Cardiac fibroblast (primary cell): ENCODE results near the gene STX8.
"Not testable (repeated sequence)": the region's sequence is repeated elsewhere in the genome, so short reads cannot be mapped to it uniquely, and the experiment has no call there.

ENCODE experiments used
- DNase-seq, 2 donors: peaks; one replicate each; pipeline versions ENCODE4 v3.0.0 to v3.0.0-alpha.2; 2010; ENCODE audit warnings: low read depth in 2 of 2
- H3K4me3 ChIP-seq, 2 donors: replicated peaks in 1 of 2; 1 replicate in 1 of 2; 2 replicates in 1 of 2; pipeline ENCODE4 v1.5.1; 2011; ENCODE audit warnings: low read depth in 2 of 2, low read length in 2 of 2, mild to moderate bottlenecking in 2 of 2, moderate library complexity in 1 of 2
- CTCF ChIP-seq: IDR thresholded peaks from one replicate; pipeline ENCODE4 v1.5.1; 2011; ENCODE audit warnings: low read depth, mild to moderate bottlenecking, low read length, inconsistent platforms

Gene STX8

GRCh38 chr17:9266031-9266680 is 309.5 kb downstream of the STX8 start:
- no peak for DNase-seq
- no peak for TF ChIP-seq CTCF
- H3K4me3 ChIP-seq: no peak overlapping the region

GRCh38 chr17:9261081-9262012 is 314.3 kb downstream of the STX8 start:
- TF ChIP-seq CTCF: no peak
- no peak overlapping the region for H3K4me3 ChIP-seq
- DNase-seq: no peak

GRCh38 chr17:9259419-9259818 is 316.2 kb downstream of the STX8 start:
- no peak for DNase-seq
- no peak overlapping the region for H3K4me3 ChIP-seq
- TF ChIP-seq CTCF: no peak

GRCh38 chr17:9258115-9259015 is 317.3 kb downstream of the STX8 start:
- no peak for DNase-seq
- TF ChIP-seq CTCF: no peak
- H3K4me3 ChIP-seq: no peak overlapping the region

GRCh38 chr17:9257630-9257965 is 318.0 kb downstream of the STX8 start:
- DNase-seq, H3K4me3 ChIP-seq: not testable (repeated sequence)

GRCh38 chr17:9256751-9257629 is 318.6 kb downstream of the STX8 start:
- no peak overlapping the region for H3K4me3 ChIP-seq
- DNase-seq: no peak
- TF ChIP-seq CTCF: no peak
